GM12891 (cell line): ENCODE results near the gene IMMP2L.

Source experiments
- PAX5 ChIP-seq: IDR thresholded peaks from 2 replicates; pipeline ENCODE4 v1.6.1; 2011; ENCODE audit warnings: low read length, moderate library complexity, mild to moderate bottlenecking; ENCODE audit not compliant: insufficient read depth, severe bottlenecking
- POLR2A ChIP-seq: IDR thresholded peaks from 2 replicates; pipeline ENCODE4 v1.6.1; 2011; ENCODE audit warnings: low read depth, low read length, control low read depth
- POLR2AphosphoS5 ChIP-seq: IDR thresholded peaks from 2 replicates; pipeline ENCODE4 v1.6.1; 2011; ENCODE audit warnings: low read depth, low read length, control low read depth
- POU2F2 ChIP-seq: IDR thresholded peaks from 2 replicates; pipeline ENCODE4 v1.6.1; 2011; ENCODE audit warnings: low read depth, mild to moderate bottlenecking, control low read depth, low read length, moderate library complexity
- SPI1 ChIP-seq: IDR thresholded peaks from 2 replicates; pipeline ENCODE4 v1.6.1; 2011; ENCODE audit warnings: low read depth, low read length, control low read depth
- TAF1 ChIP-seq: IDR thresholded peaks from 2 replicates; pipeline ENCODE4 v1.6.1; 2011; ENCODE audit warnings: low read depth, low read length, control low read depth

GRCh38 chr7:111437736-111438135 is 124.6 kb downstream of the IMMP2L start:
- TF ChIP-seq TAF1 = no peak
- no peak for TF ChIP-seq POLR2A
- TF ChIP-seq POLR2AphosphoS5 = no peak
- TF ChIP-seq PAX5 = no peak
- TF ChIP-seq POU2F2 = no peak
- TF ChIP-seq SPI1 = no peak
